MCF 10A (cell line): ENCODE data around the gene PSD2. TPM values are rescaled to one million over a fixed set of nuclear protein-coding genes. Genes with fewer than 3 reads are reported as not detected.

Experiments
- BruUV-seq: library from RNA; stranded (reverse); fragments of 400-500 nt; replicated peaks from 2 replicates; lab custom pipeline; 2021; lab: Mats Ljungman, UMichigan
- CTCF ChIA-PET: fragments of 300-600 bp; sonication (Branson Sonifier 250); formaldehyde crosslinking; extraction: SDS; loops from one replicate; lab custom pipeline; 2021; ENCODE audit warnings: antibody characterized with exemption, inconsistent platforms; lab: Yijun Ruan, JAX
- POLR2A ChIA-PET: fragments of 300-600, 350-650 bp; sonication (Branson Sonifier 250); formaldehyde crosslinking; extraction: SDS; loops from one replicate; lab custom pipeline; 2020; ENCODE audit warnings: antibody characterized with exemption, inconsistent platforms; lab: Yijun Ruan, JAX
- DNase-seq: peaks from one replicate; pipeline ENCODE4 v3.0.0-alpha.2; 2018; ENCODE audit not compliant: unreplicated experiment
- H3K27ac Mint-ChIP-seq: one replicate; pipeline ENCODE4 v1.8.0; 2022; ENCODE audit warnings: mild to moderate bottlenecking, low read depth, mixed read lengths; ENCODE audit not compliant: unreplicated experiment
- H3K27me3 Mint-ChIP-seq: one replicate; pipeline ENCODE4 v1.8.0; 2022; ENCODE audit warnings: mixed read lengths; ENCODE audit not compliant: insufficient read depth, unreplicated experiment
- H3K36me3 Mint-ChIP-seq: one replicate; pipeline ENCODE4 v1.8.0; 2022; ENCODE audit warnings: mild to moderate bottlenecking, moderate library complexity, mixed read lengths; ENCODE audit not compliant: insufficient read depth, unreplicated experiment
- H3K4me1 Mint-ChIP-seq: one replicate; pipeline ENCODE4 v1.8.0; 2022; ENCODE audit warnings: mixed read lengths; ENCODE audit not compliant: insufficient read depth, unreplicated experiment
- H3K4me3 Mint-ChIP-seq: one replicate; pipeline ENCODE4 v1.8.0; 2022; ENCODE audit warnings: mild to moderate bottlenecking, moderate library complexity, mixed read lengths; ENCODE audit not compliant: unreplicated experiment
- H3K9me3 Mint-ChIP-seq: one replicate; pipeline ENCODE4 v1.8.0; 2022; ENCODE audit warnings: mixed read lengths; ENCODE audit not compliant: unreplicated experiment
- intact Hi-C: fragments of 100-400 bp; cut with micrococcal nuclease; formaldehyde crosslinking; loops from 2 replicates; pipeline ENCODE4 v1.14.1; 2022
- total RNA-seq: library from RNA; stranded (reverse); gene quantifications from 2 replicates; pipeline ENCODE4 v1.2.3, GENCODE V29; 2022
- TF ChIP-seq, protein P1 (sequence below): fragments of 200-600 bp; IDR thresholded peaks from one replicate; pipeline ENCODE4 v1.8.0; 2022; ENCODE audit warnings: antibody characterized with exemption, mild to moderate bottlenecking; ENCODE audit not compliant: unreplicated experiment

PSD2 gene
- total RNA-seq, 1 experiment from 2014 or later: not detected

DNA sequence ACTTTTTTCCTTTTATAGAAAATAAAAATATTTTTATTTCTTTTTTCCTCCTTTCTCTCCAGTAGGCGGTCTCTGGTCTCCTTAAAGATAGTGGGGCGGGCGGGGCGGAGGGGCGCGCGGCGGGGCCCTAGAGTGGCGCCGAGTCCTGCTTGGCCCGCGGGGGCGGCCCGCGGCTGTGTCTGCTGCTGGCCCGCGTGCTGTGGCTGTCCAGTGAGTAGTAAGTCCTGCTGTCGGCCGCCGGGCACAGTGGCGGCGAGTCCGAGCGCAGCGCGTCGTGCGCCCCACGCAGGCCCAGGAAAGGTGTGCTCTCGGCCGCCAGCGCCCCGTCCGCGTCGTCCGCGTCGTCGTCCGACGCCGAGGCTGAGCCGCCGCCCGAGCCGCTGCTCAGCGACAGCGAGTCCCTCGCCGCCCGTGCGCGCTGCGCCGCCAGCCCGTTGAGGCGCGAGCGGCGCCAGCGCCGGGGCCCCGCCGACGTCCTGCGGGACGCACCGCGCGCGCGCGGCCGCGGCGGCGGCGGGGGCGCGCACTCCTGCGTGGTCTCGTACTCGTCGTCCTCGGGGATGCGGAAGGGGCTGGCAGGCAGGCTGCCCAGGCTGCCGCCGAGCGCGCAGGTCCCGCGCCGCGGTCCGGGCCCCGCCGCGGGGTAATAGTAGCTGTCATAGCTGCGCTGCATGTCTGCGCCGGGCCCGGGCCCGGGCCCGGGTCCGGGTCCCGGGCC is 52.3 kb downstream of the PSD2 start:
- peaks cover 6% of the 10 kb centered on the region for H3K4me1 Mint-ChIP-seq
- H3K27ac Mint-ChIP-seq: no peak overlapping the region
- peak overlapping the region; percentile 23 for H3K4me3 Mint-ChIP-seq
- ChIA-PET CTCF (interaction anchor here (0.6 to 6.7 kb wide), 11 partner anchors 14 to 175 kb away, joined by 3 to 87 read pairs (median 7); no protein-coding TSS in a partner anchor), POLR2A (interaction anchor here (1.4 kb wide), 1 partner anchor 65 kb away, joined by 3 read pairs; no protein-coding TSS in a partner anchor)
- DNase-seq: no peak
- BruUV-seq: no TSS peak
- no peaks in the 10 kb centered on the region for H3K36me3 Mint-ChIP-seq
- H3K27me3 Mint-ChIP-seq: peaks cover 20% of the 10 kb centered on the region
- TF ChIP-seq, protein P1, sequence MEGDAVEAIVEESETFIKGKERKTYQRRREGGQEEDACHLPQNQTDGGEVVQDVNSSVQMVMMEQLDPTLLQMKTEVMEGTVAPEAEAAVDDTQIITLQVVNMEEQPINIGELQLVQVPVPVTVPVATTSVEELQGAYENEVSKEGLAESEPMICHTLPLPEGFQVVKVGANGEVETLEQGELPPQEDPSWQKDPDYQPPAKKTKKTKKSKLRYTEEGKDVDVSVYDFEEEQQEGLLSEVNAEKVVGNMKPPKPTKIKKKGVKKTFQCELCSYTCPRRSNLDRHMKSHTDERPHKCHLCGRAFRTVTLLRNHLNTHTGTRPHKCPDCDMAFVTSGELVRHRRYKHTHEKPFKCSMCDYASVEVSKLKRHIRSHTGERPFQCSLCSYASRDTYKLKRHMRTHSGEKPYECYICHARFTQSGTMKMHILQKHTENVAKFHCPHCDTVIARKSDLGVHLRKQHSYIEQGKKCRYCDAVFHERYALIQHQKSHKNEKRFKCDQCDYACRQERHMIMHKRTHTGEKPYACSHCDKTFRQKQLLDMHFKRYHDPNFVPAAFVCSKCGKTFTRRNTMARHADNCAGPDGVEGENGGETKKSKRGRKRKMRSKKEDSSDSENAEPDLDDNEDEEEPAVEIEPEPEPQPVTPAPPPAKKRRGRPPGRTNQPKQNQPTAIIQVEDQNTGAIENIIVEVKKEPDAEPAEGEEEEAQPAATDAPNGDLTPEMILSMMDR: no peak
- intact Hi-C loops: no loop called here
- no peaks in the 10 kb centered on the region for H3K9me3 Mint-ChIP-seq

- DNase-seq: no peak
- H3K27me3 Mint-ChIP-seq: peaks cover 14% of the 10 kb centered on the region
- no peaks in the 10 kb centered on the region for H3K9me3 Mint-ChIP-seq
- TF ChIP-seq, protein P1: no peak
- BruUV-seq: no TSS peak
- no peak overlapping the region for H3K27ac Mint-ChIP-seq
- peaks cover 6% of the 10 kb centered on the region for H3K4me1 Mint-ChIP-seq
- no peaks in the 10 kb centered on the region for H3K36me3 Mint-ChIP-seq
- CTCF ChIA-PET: interaction anchor here (0.6 to 5.5 kb wide), 8 partner anchors 14 to 121 kb away, joined by 3 to 54 read pairs (median 4); no protein-coding TSS in a partner anchor
- H3K4me3 Mint-ChIP-seq: peak overlapping the region; percentile 24
- POLR2A ChIA-PET: interaction anchor here (1.4 kb wide), 1 partner anchor 65 kb away, joined by 3 read pairs; no protein-coding TSS in a partner anchor
- intact Hi-C loops: no loop called here
These were observed 53.0 kb downstream of the PSD2 start for GRCh38 chr5:139848508-139849100.

DNA sequence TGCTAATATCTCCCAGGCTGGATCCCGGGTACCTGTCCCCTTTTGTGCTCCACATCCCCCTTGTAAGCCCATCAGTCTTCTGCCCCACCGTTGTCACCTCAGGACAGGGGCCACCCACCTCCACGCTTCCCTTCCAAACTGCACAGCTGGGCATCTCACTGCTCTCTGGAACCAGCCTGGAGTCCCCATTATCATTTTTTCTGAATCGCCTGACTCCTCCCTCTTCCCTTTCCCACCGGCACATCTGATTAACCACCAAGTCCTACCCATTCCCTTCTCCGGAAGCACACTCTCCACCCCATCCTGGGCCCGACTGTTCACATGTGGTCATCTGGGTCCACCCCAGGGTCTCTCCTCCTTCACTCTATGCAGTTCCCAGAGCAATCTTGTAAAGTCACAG is 53.9 kb downstream of the PSD2 start:
- H3K36me3 Mint-ChIP-seq: no peaks in the 10 kb centered on the region
- no peak overlapping the region for H3K27ac Mint-ChIP-seq
- TF ChIP-seq, protein P1: no peak
- H3K4me1 Mint-ChIP-seq: peaks cover 6% of the 10 kb centered on the region
- H3K27me3 Mint-ChIP-seq: peaks cover 13% of the 10 kb centered on the region
- no peak for DNase-seq
- BruUV-seq: no TSS peak
- H3K4me3 Mint-ChIP-seq: no peak overlapping the region
- POLR2A ChIA-PET: interaction anchor here (0.6 to 1.4 kb wide), 3 partner anchors 17 to 66 kb away, joined by 3 to 4 read pairs (median 3); no protein-coding TSS in a partner anchor
- intact Hi-C loops: no loop called here
- H3K9me3 Mint-ChIP-seq: no peaks in the 10 kb centered on the region
- CTCF ChIA-PET: interaction anchor here (0.6 to 5.5 kb wide), 8 partner anchors 13 to 120 kb away, joined by 3 to 54 read pairs (median 4); no protein-coding TSS in a partner anchor

DNA sequence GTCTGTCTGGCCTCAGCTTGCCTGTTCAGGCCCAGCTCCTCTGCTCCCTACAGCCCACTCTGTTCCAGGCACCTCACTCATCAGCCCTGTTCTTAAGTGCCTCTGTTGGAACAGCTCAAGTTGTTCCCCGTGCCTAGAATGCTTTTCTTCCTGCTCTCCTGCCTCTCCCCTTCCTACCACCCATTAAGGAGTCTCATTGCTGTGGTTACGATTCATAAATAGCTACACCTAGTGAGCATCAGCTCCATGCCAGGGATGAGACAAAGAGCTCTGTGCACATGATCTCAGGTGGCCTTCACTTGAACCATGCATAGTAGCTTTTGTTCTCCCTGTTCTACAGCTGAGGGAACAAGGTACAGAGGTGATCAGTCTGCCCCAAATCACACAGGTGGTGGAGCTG is 54.3 kb downstream of the PSD2 start:
- DNase-seq: no peak
- no peak overlapping the region for H3K27ac Mint-ChIP-seq
- no peak overlapping the region for H3K4me3 Mint-ChIP-seq
- H3K9me3 Mint-ChIP-seq: no peaks in the 10 kb centered on the region
- TF ChIP-seq, protein P1: no peak
- H3K27me3 Mint-ChIP-seq: peaks cover 13% of the 10 kb centered on the region
- intact Hi-C loops: no loop called here
- no peaks in the 10 kb centered on the region for H3K36me3 Mint-ChIP-seq
- BruUV-seq: no TSS peak
- peaks cover 6% of the 10 kb centered on the region for H3K4me1 Mint-ChIP-seq
- CTCF ChIA-PET: interaction anchor here (0.6 to 5.5 kb wide), 10 partner anchors 11 to 120 kb away, joined by 3 to 54 read pairs (median 4); no protein-coding TSS in a partner anchor
- POLR2A ChIA-PET: interaction anchor here (0.6 to 1.1 kb wide), 3 partner anchors 10 to 62 kb away, joined by 3 to 4 read pairs (median 3); no protein-coding TSS in a partner anchor
